OCI-LY3 (cell line): ENCODE results near the gene CNTN5.

ENCODE experiments used
- H2AFZ ChIP-seq: fragments of 200-600, 300-600 bp; shearing (Covaris generic); 2 replicates; pipeline ENCODE4 v1.6.0; 2014; ENCODE audit warnings: antibody characterized with exemption, low read depth, low read length
- H3K27ac ChIP-seq: fragments of 200-600, 300-600 bp; sonication (generic); 2 replicates; pipeline ENCODE4 v1.5.1; 2014; ENCODE audit warnings: mild to moderate bottlenecking, low read length, moderate library complexity, mixed read lengths
- H3K27me3 ChIP-seq: fragments of 200-600, 300-600 bp; sonication (generic); 2 replicates; pipeline ENCODE4 v1.6.1; 2014; ENCODE audit warnings: low read depth, low read length, mixed read lengths
- H3K36me3 ChIP-seq: fragments of 200-600, 300-600 bp; sonication (generic); replicated peaks from 2 replicates; pipeline ENCODE3; 2014; ENCODE audit warnings: low read depth, low read length, mixed read lengths
- H3K4me1 ChIP-seq: fragments of 300-600, 200-600 bp; sonication (generic); 2 replicates; pipeline ENCODE4 v1.6.1; 2014; ENCODE audit warnings: low read length, mixed read lengths
- H3K4me2 ChIP-seq: fragments of 200-600, 300-600 bp; sonication (generic); 2 replicates; pipeline ENCODE4 v1.6.1; 2014; ENCODE audit warnings: low read length, mixed read lengths
- H3K4me3 ChIP-seq: fragments of 300-600, 200-600 bp; sonication (generic); 2 replicates; pipeline ENCODE4 v1.5.1; 2014; ENCODE audit warnings: antibody characterized with exemption, mild to moderate bottlenecking, low read length, moderate library complexity
- H3K79me2 ChIP-seq: fragments of 300-600, 200-600 bp; shearing (Covaris generic); 2 replicates; pipeline ENCODE4 v1.6.1; 2014; ENCODE audit warnings: mild to moderate bottlenecking, low read length, mixed read lengths
- H3K9ac ChIP-seq: fragments of 300-600, 200-600 bp; shearing (Covaris generic); 2 replicates; pipeline ENCODE4 v1.6.0; 2014; ENCODE audit warnings: mild to moderate bottlenecking, low read length, moderate library complexity
- H3K9me3 ChIP-seq: fragments of 200-600, 300-600 bp; shearing (Covaris generic); 2 replicates; pipeline ENCODE4 v1.6.1; 2014; ENCODE audit warnings: low read length, mixed read lengths; ENCODE audit not compliant: insufficient read depth
- H4K20me1 ChIP-seq: fragments of 200-600, 300-600 bp; sonication (generic); 2 replicates; pipeline ENCODE4 v1.6.1; 2016; ENCODE audit warnings: low read length, mixed read lengths; ENCODE audit not compliant: insufficient read depth
- EZH2phosphoT487 ChIP-seq: fragments of 200-600 bp; shearing (Covaris generic); IDR thresholded peaks from 2 replicates; pipeline ENCODE4 v1.6.1; 2018; ENCODE audit warnings: antibody characterized with exemption, mixed run types, low read depth
- TF ChIP-seq, protein P1 (sequence below): fragments of 200-600, 300-600 bp; sonication (generic); IDR thresholded peaks from 2 replicates; pipeline ENCODE4 v1.5.1; 2014; ENCODE audit warnings: antibody characterized with exemption, low read length, low read depth

Gene CNTN5

DNA sequence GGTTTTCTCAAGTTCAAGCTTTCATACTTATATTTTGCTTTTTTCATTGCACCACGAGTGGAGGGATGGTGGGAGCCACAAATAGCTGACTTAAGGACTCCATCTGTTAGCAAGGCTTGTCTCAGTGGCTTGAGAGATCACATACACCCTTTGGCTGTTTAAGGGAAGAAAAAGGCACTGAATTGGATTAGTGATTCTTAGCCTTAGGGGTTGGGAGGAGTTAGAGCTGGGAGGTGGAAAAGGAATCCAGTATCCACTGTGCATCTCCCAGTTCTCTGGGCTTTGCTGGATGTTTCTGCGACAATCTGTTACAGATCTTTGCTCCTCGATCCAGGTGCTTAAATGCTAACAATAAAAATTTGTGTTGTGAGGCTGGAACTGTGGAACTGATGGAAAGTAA, 593.6 kb downstream of the CNTN5 start:
- no peaks in the 10 kb centered on the region for H3K79me2 ChIP-seq
- H3K4me1 ChIP-seq: no peaks in the 10 kb centered on the region
- H4K20me1 ChIP-seq: no peaks in the 10 kb centered on the region
- no peak overlapping the region for H2AFZ ChIP-seq
- H3K4me2 ChIP-seq: no peak overlapping the region
- H3K27me3 ChIP-seq: no peaks in the 10 kb centered on the region
- TF ChIP-seq, protein P1, sequence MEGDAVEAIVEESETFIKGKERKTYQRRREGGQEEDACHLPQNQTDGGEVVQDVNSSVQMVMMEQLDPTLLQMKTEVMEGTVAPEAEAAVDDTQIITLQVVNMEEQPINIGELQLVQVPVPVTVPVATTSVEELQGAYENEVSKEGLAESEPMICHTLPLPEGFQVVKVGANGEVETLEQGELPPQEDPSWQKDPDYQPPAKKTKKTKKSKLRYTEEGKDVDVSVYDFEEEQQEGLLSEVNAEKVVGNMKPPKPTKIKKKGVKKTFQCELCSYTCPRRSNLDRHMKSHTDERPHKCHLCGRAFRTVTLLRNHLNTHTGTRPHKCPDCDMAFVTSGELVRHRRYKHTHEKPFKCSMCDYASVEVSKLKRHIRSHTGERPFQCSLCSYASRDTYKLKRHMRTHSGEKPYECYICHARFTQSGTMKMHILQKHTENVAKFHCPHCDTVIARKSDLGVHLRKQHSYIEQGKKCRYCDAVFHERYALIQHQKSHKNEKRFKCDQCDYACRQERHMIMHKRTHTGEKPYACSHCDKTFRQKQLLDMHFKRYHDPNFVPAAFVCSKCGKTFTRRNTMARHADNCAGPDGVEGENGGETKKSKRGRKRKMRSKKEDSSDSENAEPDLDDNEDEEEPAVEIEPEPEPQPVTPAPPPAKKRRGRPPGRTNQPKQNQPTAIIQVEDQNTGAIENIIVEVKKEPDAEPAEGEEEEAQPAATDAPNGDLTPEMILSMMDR: no peak
- TF ChIP-seq EZH2phosphoT487: no peak
- H3K9me3 ChIP-seq: no peaks in the 10 kb centered on the region
- no peak overlapping the region for H3K4me3 ChIP-seq
- H3K36me3 ChIP-seq: no peaks in the 10 kb centered on the region
- H3K9ac ChIP-seq: no peak overlapping the region
- no peak overlapping the region for H3K27ac ChIP-seq

DNA sequence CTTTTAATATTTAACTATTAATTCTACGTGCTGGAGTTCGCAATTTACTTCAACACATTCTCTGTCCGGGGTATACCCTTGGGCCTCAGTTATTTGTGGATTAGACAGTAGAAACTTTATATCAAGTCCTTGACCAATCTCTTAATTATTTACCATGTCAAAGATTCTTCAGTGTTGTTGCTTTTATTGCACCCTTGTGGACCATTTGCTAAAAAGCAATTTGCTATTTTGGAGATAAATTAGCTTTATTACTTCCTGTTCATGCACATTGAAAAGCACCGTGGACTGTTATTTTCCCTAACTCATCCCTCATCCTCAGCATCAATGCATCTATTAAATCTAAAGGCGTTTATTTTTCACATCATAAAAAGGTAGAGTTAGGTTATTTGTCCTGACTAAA, 609.9 kb downstream of the CNTN5 start:
- H3K4me2 ChIP-seq: no peak overlapping the region

DNA sequence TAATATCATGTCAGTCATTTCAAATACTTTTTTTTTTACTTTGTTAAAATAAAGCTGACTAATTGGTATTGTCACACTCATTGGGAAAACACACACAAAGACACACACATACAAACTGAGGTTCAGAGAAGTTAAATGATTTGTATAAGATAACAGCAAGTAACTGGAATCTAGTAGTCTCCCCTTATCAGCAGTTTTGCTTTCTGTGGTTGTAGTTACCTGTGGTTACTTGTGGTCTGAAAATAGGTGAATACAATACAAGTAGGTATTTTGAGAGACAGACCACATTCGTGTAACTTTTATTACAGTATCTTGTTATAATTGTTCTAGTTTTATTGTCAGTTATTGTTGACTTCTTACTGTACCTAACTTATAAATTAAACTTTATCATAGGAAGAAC, 610.9 kb downstream of the CNTN5 start:
- Histone ChIP-seq H3K4me3 (no peak overlapping the region), H3K27ac (no peak overlapping the region), H3K9me3 (no peaks in the 10 kb centered on the region), H3K9ac (no peak overlapping the region), H3K4me2 (no peak overlapping the region), H2AFZ (no peak overlapping the region), H3K36me3 (no peaks in the 10 kb centered on the region), H3K4me1 (no peaks in the 10 kb centered on the region), H3K79me2 (no peaks in the 10 kb centered on the region), H3K27me3 (no peaks in the 10 kb centered on the region), H4K20me1 (no peaks in the 10 kb centered on the region)
- TF ChIP-seq, protein P1: no peak
- TF ChIP-seq EZH2phosphoT487: no peak

More for the DNA sequence above, 609.9 kb downstream of the CNTN5 start:
- H4K20me1 ChIP-seq: no peaks in the 10 kb centered on the region
- H2AFZ ChIP-seq: no peak overlapping the region
- no peak overlapping the region for H3K9ac ChIP-seq
- no peak overlapping the region for H3K4me3 ChIP-seq
- no peaks in the 10 kb centered on the region for H3K9me3 ChIP-seq
- TF ChIP-seq EZH2phosphoT487: no peak
- TF ChIP-seq, protein P1: no peak
- H3K79me2 ChIP-seq: no peaks in the 10 kb centered on the region
- no peaks in the 10 kb centered on the region for H3K27me3 ChIP-seq
- no peaks in the 10 kb centered on the region for H3K4me1 ChIP-seq
- no peak overlapping the region for H3K27ac ChIP-seq
- no peaks in the 10 kb centered on the region for H3K36me3 ChIP-seq

DNA sequence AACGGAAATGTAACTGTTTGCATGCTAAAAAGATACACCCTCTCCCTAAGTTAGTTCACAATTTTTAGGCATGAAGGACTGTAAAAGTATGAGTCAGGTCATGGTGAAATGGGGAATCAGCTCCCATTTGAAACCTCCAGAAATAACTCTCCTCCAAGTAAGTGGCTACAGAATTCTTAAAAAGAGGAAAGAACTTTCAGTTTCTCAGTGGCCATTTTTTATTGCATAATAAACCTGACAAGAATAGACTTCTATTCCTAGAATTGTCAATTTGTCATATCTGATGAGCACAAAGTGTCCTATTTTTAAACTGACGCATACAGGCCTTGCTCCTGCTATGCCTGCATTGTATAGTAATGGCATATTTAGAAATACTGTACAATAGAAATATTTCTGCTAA, 612.2 kb downstream of the CNTN5 start:
- no peak overlapping the region for H3K4me2 ChIP-seq
- no peak for TF ChIP-seq EZH2phosphoT487
- TF ChIP-seq, protein P1: no peak
- H3K36me3 ChIP-seq: no peaks in the 10 kb centered on the region
- no peak overlapping the region for H3K9ac ChIP-seq
- H2AFZ ChIP-seq: no peak overlapping the region
- H3K4me3 ChIP-seq: no peak overlapping the region
- H3K27ac ChIP-seq: no peak overlapping the region
- H3K27me3 ChIP-seq: no peaks in the 10 kb centered on the region
- H4K20me1 ChIP-seq: no peaks in the 10 kb centered on the region
- no peaks in the 10 kb centered on the region for H3K79me2 ChIP-seq
- no peaks in the 10 kb centered on the region for H3K4me1 ChIP-seq
- no peaks in the 10 kb centered on the region for H3K9me3 ChIP-seq
